Naive thymus-derived CD4-positive, alpha-beta T cell (primary cell): ENCODE measurements around the gene NPIPB4. TPM values are rescaled to one million over a fixed set of nuclear protein-coding genes. Genes with fewer than 3 reads are reported as not detected.
"Not testable (repeated sequence)": the region's sequence is repeated elsewhere in the genome, so short reads cannot be mapped to it uniquely, and the experiment has no call there.

Experiments
- ATAC-seq: fragments of 150-1000 bp; cut with Tn5 transposase; 2 replicates; pipeline ENCODE4 v1.10.0; 2021; ENCODE audit warnings: mild to moderate bottlenecking, moderate library complexity
- CTCF ChIA-PET: fragments of 350-600 bp; sonication (Branson Sonifier 250); formaldehyde crosslinking; loops from one replicate; lab custom pipeline; 2021; ENCODE audit warnings: antibody characterized with exemption; lab: Charles Lee
- POLR2A ChIA-PET: fragments of 350-600 bp; sonication (Branson Sonifier 250); formaldehyde crosslinking; loops from one replicate; lab custom pipeline; 2021; ENCODE audit warnings: antibody characterized with exemption, inconsistent platforms; lab: Charles Lee
- DNase-seq, 9 donors: peaks; one replicate each; pipeline versions ENCODE4 v3.0.0 to v3.0.0-alpha.2; 2020 to 2022; ENCODE audit warnings: mixed read lengths in 1 of 9
- H3K27ac ChIP-seq: one replicate; pipeline ENCODE4 v1.7.0; 2013; ENCODE audit warnings: mild to moderate bottlenecking, low read depth, low read length, moderate library complexity
- H3K27me3 ChIP-seq, 2 donors: one replicate each; pipeline ENCODE4 v1.7.0; 2013; ENCODE audit warnings: low read length in 2 of 2, mild to moderate bottlenecking in 2 of 2, moderate library complexity in 2 of 2; ENCODE audit not compliant: control insufficient read depth in 2 of 2, insufficient read depth in 2 of 2
- H3K36me3 ChIP-seq, 3 experiments: 1 replicate in 2 of 3; 2 replicates in 1 of 3; pipeline ENCODE4 v1.7.0; 2013; ENCODE audit warnings: low read length in 3 of 3, mild to moderate bottlenecking in 3 of 3, moderate library complexity in 1 of 3; ENCODE audit not compliant: insufficient read depth in 3 of 3, control insufficient read depth in 2 of 3
- H3K4me1 ChIP-seq, 2 donors: one replicate each; pipeline ENCODE4 v1.7.0; 2013; ENCODE audit warnings: low read length in 2 of 2, mild to moderate bottlenecking in 2 of 2, moderate library complexity in 1 of 2; ENCODE audit not compliant: control insufficient read depth in 2 of 2, insufficient read depth in 2 of 2
- H3K4me3 ChIP-seq: 2 replicates; pipeline ENCODE4 v1.7.0; 2013; ENCODE audit warnings: mild to moderate bottlenecking, low read length
- H3K9me3 ChIP-seq, 3 experiments: 1 replicate in 2 of 3; 2 replicates in 1 of 3; pipeline ENCODE4 v1.7.0; 2013; ENCODE audit warnings: low read length in 3 of 3; ENCODE audit not compliant: control insufficient read depth in 2 of 3
- H3K27ac Mint-ChIP-seq, 9 donors: one replicate each; pipeline ENCODE4 v1.8.0; 2020 to 2022; ENCODE audit warnings: mixed read lengths in 9 of 9, mild to moderate bottlenecking in 8 of 9, moderate library complexity in 5 of 9, inconsistent platforms in 2 of 9
- H3K27me3 Mint-ChIP-seq, 5 donors: one replicate each; pipeline ENCODE4 v1.8.0; 2021 to 2022; ENCODE audit warnings: mixed read lengths in 5 of 5, mild to moderate bottlenecking in 1 of 5
- H3K36me3 Mint-ChIP-seq, 5 donors: one replicate each; pipeline ENCODE4 v1.8.0; 2020 to 2022; ENCODE audit warnings: mixed read lengths in 5 of 5, mild to moderate bottlenecking in 3 of 5, inconsistent platforms in 1 of 5
- H3K4me1 Mint-ChIP-seq, 7 donors: one replicate each; pipeline ENCODE4 v1.8.0; 2020 to 2022; ENCODE audit warnings: mixed read lengths in 7 of 7, mild to moderate bottlenecking in 3 of 7, inconsistent platforms in 1 of 7
- H3K4me3 Mint-ChIP-seq, 10 donors: one replicate each; pipeline ENCODE4 v1.8.0; 2020 to 2022; ENCODE audit warnings: mild to moderate bottlenecking in 10 of 10, mixed read lengths in 10 of 10, moderate library complexity in 6 of 10, inconsistent platforms in 2 of 10
- H3K9me3 Mint-ChIP-seq, 11 donors: one replicate each; pipeline ENCODE4 v1.8.0; 2020 to 2022; ENCODE audit warnings: mixed read lengths in 11 of 11, mild to moderate bottlenecking in 4 of 11, inconsistent platforms in 1 of 11, moderate library complexity in 1 of 11
- intact Hi-C, 2 donors: fragments of 100-400 bp; cut with micrococcal nuclease; formaldehyde crosslinking; loops; one replicate each; pipeline ENCODE4 v1.15.1; 2023
- polyA plus RNA-seq, 2 donors: library from polyadenylated mRNA; unstranded; fragments of 300-500 nt; fragmentation: Illumina TruSeq; gene quantifications; one replicate each; pipeline ENCODE4 v1.2.3, GENCODE V29; 2021
- total RNA-seq, 6 experiments: library from RNA in 5 of 6; stranded (reverse) in 5 of 6; gene quantifications; 1 replicate in 5 of 6; 2 replicates in 1 of 6; pipeline ENCODE4 v1.2.3 and lab custom pipeline; 2021 to 2026

Gene NPIPB4
- total and polyA plus RNA-seq, 7 experiments from 2014 or later: 5.1 to 409 (median 227) TPM

GRCh38 chr16:21829929-21830328 is 27.6 kb downstream of the NPIPB4 start:
- H3K4me3 Mint-ChIP-seq, ATAC-seq, H3K27ac Mint-ChIP-seq, H3K4me1 Mint-ChIP-seq, H3K4me3 ChIP-seq, H3K27ac ChIP-seq, H3K27me3 Mint-ChIP-seq, H3K27me3 ChIP-seq, CTCF ChIA-PET, intact Hi-C loops, H3K9me3 ChIP-seq, H3K36me3 Mint-ChIP-seq, H3K9me3 Mint-ChIP-seq, POLR2A ChIA-PET, H3K36me3 ChIP-seq, DNase-seq, H3K4me1 ChIP-seq: not testable (repeated sequence)

- H3K36me3 Mint-ChIP-seq, H3K27ac ChIP-seq, H3K4me3 ChIP-seq, H3K9me3 ChIP-seq, H3K27me3 ChIP-seq, H3K36me3 ChIP-seq, intact Hi-C loops, H3K27me3 Mint-ChIP-seq, H3K9me3 Mint-ChIP-seq, ATAC-seq, DNase-seq, H3K4me3 Mint-ChIP-seq, H3K27ac Mint-ChIP-seq, H3K4me1 ChIP-seq, CTCF ChIA-PET: not testable (repeated sequence)
- H3K4me1 Mint-ChIP-seq: peaks cover 0 to 11% (median 2%) of the 10 kb centered on the region in 7 donors
- POLR2A ChIA-PET: interaction anchor here (0.6 kb wide), 1 partner anchor 15 kb away, joined by 3 read pairs; no protein-coding TSS in a partner anchor
Measured at GRCh38 chr16:21826067-21826706, 31.4 kb downstream of the NPIPB4 start.

GRCh38 chr16:21825526-21825925 is 32.0 kb downstream of the NPIPB4 start:
- H3K36me3 ChIP-seq, H3K27me3 ChIP-seq, H3K27me3 Mint-ChIP-seq, H3K27ac ChIP-seq, DNase-seq, CTCF ChIA-PET, H3K9me3 ChIP-seq, H3K9me3 Mint-ChIP-seq, intact Hi-C loops, H3K4me1 ChIP-seq, ATAC-seq, H3K4me3 ChIP-seq, H3K4me3 Mint-ChIP-seq, H3K27ac Mint-ChIP-seq, H3K36me3 Mint-ChIP-seq: not testable (repeated sequence)
- POLR2A ChIA-PET: interaction anchor here (0.6 kb wide), 1 partner anchor 15 kb away, joined by 3 read pairs; no protein-coding TSS in a partner anchor
- peaks cover 2 to 18% (median 4%) of the 10 kb centered on the region in 7 donors for H3K4me1 Mint-ChIP-seq

GRCh38 chr16:21823258-21823657 is 34.3 kb downstream of the NPIPB4 start:
- H3K36me3 ChIP-seq, H3K4me3 Mint-ChIP-seq, DNase-seq, H3K9me3 ChIP-seq, ATAC-seq, H3K9me3 Mint-ChIP-seq, H3K4me1 ChIP-seq, H3K36me3 Mint-ChIP-seq, H3K27ac ChIP-seq, H3K27ac Mint-ChIP-seq, intact Hi-C loops, H3K27me3 ChIP-seq, POLR2A ChIA-PET, H3K4me3 ChIP-seq, CTCF ChIA-PET, H3K27me3 Mint-ChIP-seq: not testable (repeated sequence)
- peaks cover 12 to 33% (median 20%) of the 10 kb centered on the region in 7 donors for H3K4me1 Mint-ChIP-seq

- H3K27ac ChIP-seq: peak overlapping the region; percentile 97
- Mint-ChIP-seq H3K4me1 (peaks cover 12 to 34% (median 21%) of the 10 kb centered on the region in 7 donors), H3K27ac (peak overlapping the region; percentile 96 to 100 (median 99)), H3K4me3 (peak overlapping the region; percentile 94 to 99 (median 96))
- not testable (repeated sequence) for H3K9me3 Mint-ChIP-seq, DNase-seq, H3K27me3 ChIP-seq, H3K27me3 Mint-ChIP-seq, H3K36me3 ChIP-seq, H3K36me3 Mint-ChIP-seq, H3K9me3 ChIP-seq, ATAC-seq, H3K4me1 ChIP-seq
- intact Hi-C loops: loop anchor here in 1 of 2 donors (1.0 kb wide), 1 partner anchor 132 kb away; the partner anchor contains the start of gene UQCRC2
- peak overlapping the region; percentile 91 for H3K4me3 ChIP-seq
- ChIA-PET POLR2A (interaction anchor here (1.3 to 2.1 kb wide), 3 partner anchors 117 to 367 kb away, joined by 3 to 10 read pairs (median 3); partner anchors contain the start of gene UQCRC2), CTCF (interaction anchor here (1.8 kb wide), 1 partner anchor 133 kb away, joined by 5 read pairs; the partner anchor contains the start of gene UQCRC2)
Measured at GRCh38 chr16:21820908-21821465, 36.6 kb downstream of the NPIPB4 start.

- not testable (repeated sequence) for H3K27me3 Mint-ChIP-seq, H3K9me3 ChIP-seq, H3K4me1 ChIP-seq, H3K36me3 Mint-ChIP-seq, H3K27me3 ChIP-seq, H3K9me3 Mint-ChIP-seq, H3K36me3 ChIP-seq
- CTCF ChIA-PET: interaction anchor here (1.1 to 1.8 kb wide), 2 partner anchors 133 to 140 kb away, joined by 3 to 5 read pairs; partner anchors contain the start of gene UQCRC2
- Mint-ChIP-seq H3K4me1 (peaks cover 12 to 34% (median 21%) of the 10 kb centered on the region in 7 donors), H3K27ac (peak overlapping the region; percentile 96 to 100 (median 99)), H3K4me3 (peak overlapping the region; percentile 94 to 99 (median 96))
- peak; percentile 95 for ATAC-seq
- H3K27ac ChIP-seq: peak overlapping the region; percentile 97
- POLR2A ChIA-PET: interaction anchor here (0.8 to 2.1 kb wide), 5 partner anchors 118 to 368 kb away, joined by 3 to 10 read pairs (median 3); partner anchors contain the start of gene UQCRC2
- intact Hi-C loops: loop anchor here in 1 of 2 donors (1.0 kb wide), 1 partner anchor 133 kb away; the partner anchor contains the start of gene UQCRC2
- peak; percentile 40 to 76 (median 70) for DNase-seq
- H3K4me3 ChIP-seq: peak overlapping the region; percentile 91
Measured at GRCh38 chr16:21820028-21820907, 37.3 kb downstream of the NPIPB4 start.
